ENCODE data around the gene SSR3. TPM values are rescaled to one million over a fixed set of nuclear protein-coding genes. Genes with fewer than 3 reads are reported as not detected.

The SSR3 gene
- total and polyA plus RNA-seq, 2 donors (not counting 3 experiments of a cell fraction or from before 2014, with no cell fraction given): 155 to 355 TPM

GRCh38 chr3:156516284-156516683 is 38.6 kb downstream of the SSR3 start:
- BruUV-seq (replicated peaks): no TSS peak
- H4K20me1 ChIP-seq (replicated peaks; ENCODE audit: control insufficient read depth, extremely low read depth, insufficient read depth, low read length): no peaks in the 10 kb centered on the region
- H3K27me3 ChIP-seq (ENCODE audit: control insufficient read depth in 2 of 2, insufficient read depth in 2 of 2, low read length in 2 of 2): peaks cover 3 to 10% of the 10 kb centered on the region in 2 experiments
- CTCF ChIA-PET: interaction anchor here (1.0 to 2.3 kb wide), 7 partner anchors 9 to 366 kb away, joined by 3 to 7 read pairs (median 5); no protein-coding TSS in a partner anchor
- peaks cover 3% of the 10 kb centered on the region for H3K4me1 ChIP-seq (ENCODE audit: control insufficient read depth, extremely low read depth, insufficient read depth, low read length)
- H3K9ac ChIP-seq (replicated peaks; ENCODE audit: extremely low read depth, insufficient read depth, low read length): no peak overlapping the region
- no peaks in the 10 kb centered on the region for H3K79me2 ChIP-seq (ENCODE audit: control insufficient read depth, insufficient read depth, low read length)
- FAIRE-seq (no peak), DNase-seq (ENCODE audit: low read depth, low spot score) (no peak)
- POLR2A ChIA-PET: no interaction called here
- no peak overlapping the region for H3K27ac ChIP-seq (ENCODE audit: insufficient read depth, low read depth, low read length)
- intact Hi-C loops (cut with micrococcal nuclease): no loop called here
- H2AFZ ChIP-seq (ENCODE audit: low read depth, low read length): no peak overlapping the region
- no peak overlapping the region for H3K4me2 ChIP-seq (ENCODE audit: insufficient read depth, low read length)
- H3K4me3 ChIP-seq (replicated peaks in 1 of 3; ENCODE audit: insufficient read depth in 1 of 3, low read depth in 1 of 3, low read length in 3 of 3): no peak overlapping the region
- H3K9me1 ChIP-seq (replicated peaks; ENCODE audit: control insufficient read depth, extremely low read depth, insufficient read depth, low read length): no peaks in the 10 kb centered on the region
- H3K36me3 ChIP-seq (ENCODE audit: control insufficient read depth in 2 of 2, extremely low read depth in 1 of 2, insufficient read depth in 2 of 2, low read length in 2 of 2): no peaks in the 10 kb centered on the region
- dilution Hi-C loops (cut with MboI; ENCODE audit: extremely low pct_ligation_motif_present, low sequenced_read_pairs): loop anchor here (25.0 kb wide), 1 partner anchor 354 kb away; no protein-coding TSS in a partner anchor
- TF ChIP-seq FOS (IDR thresholded peaks at IDR 0.05; ENCODE audit: borderline replicate concordance, insufficient read depth, low read length) (no peak), POLR2AphosphoS5 (IDR thresholded peaks at IDR 0.05; ENCODE audit: insufficient read depth, low read depth, low read length) (no peak), MYC (IDR thresholded peaks at IDR 0.05; ENCODE audit: low read depth, low read length) (no peak), GATA2 (IDR thresholded peaks at IDR 0.05; ENCODE audit: insufficient read depth, insufficient read length, low read depth, low read length) (no peak), EZH2 (IDR thresholded peaks at IDR 0.05; ENCODE audit: borderline replicate concordance, low read depth, low read length, severe bottlenecking) (no peak), MAX (IDR thresholded peaks at IDR 0.05; ENCODE audit: insufficient read depth, insufficient read length) (no peak), POLR2A (IDR thresholded peaks at IDR 0.05; ENCODE audit: low read depth, low read length) (no peak), CTCF (IDR thresholded peaks at IDR 0.05; ENCODE audit: extremely low read depth in 1 of 2, insufficient read depth in 1 of 2, low read depth in 1 of 2, low read length in 2 of 2) (no peak), JUN (IDR thresholded peaks at IDR 0.05; ENCODE audit: borderline replicate concordance, insufficient read depth, insufficient read length, low read depth) (no peak)
- no peaks in the 10 kb centered on the region for H3K9me3 ChIP-seq (replicated peaks; ENCODE audit: control insufficient read depth, insufficient read depth, low read length)
